HepG2 (cell line): Measurements from ENCODE around the gene DOCK4. TPM values are rescaled to one million over a fixed set of nuclear protein-coding genes. Genes with fewer than 3 reads are reported as not detected.

Experiments
- ATAC-seq: fragments of 200-7000 bp; cut with Tn5 transposase; 3 replicates; pipeline ENCODE4 v1.9.1; 2020; ENCODE audit warnings: mild to moderate bottlenecking, moderate library complexity
- BruUV-seq: library from RNA; stranded (reverse); fragments of 400-500 nt; replicated peaks from 2 replicates; lab custom pipeline; 2021; lab: Mats Ljungman, UMichigan
- CTCF ChIA-PET: fragments of 300-600 bp; formaldehyde crosslinking; extraction: SDS; loops from one replicate; lab custom pipeline; 2021; ENCODE audit warnings: low total read pairs, inconsistent platforms, low intra/inter-chr PET ratio; lab: Yijun Ruan, JAX
- POLR2A ChIA-PET: fragments of 350-600 bp; sonication (Branson Sonifier 250); formaldehyde crosslinking; loops from one replicate; lab custom pipeline; 2020; ENCODE audit warnings: antibody characterized with exemption, inconsistent platforms; lab: Yijun Ruan, JAX
- DNase-seq: peaks from one replicate; pipeline ENCODE4 v3.0.0-alpha.2; 2015; ENCODE audit warnings: low spot score
- FAIRE-seq: peaks from 3 replicates; lab custom pipeline; 2011; peaks lifted over from hg19 to GRCh38; lab: Jason Lieb, UNC
- H2AFZ ChIP-seq: one replicate; pipeline ENCODE4 v1.6.1; 2011; ENCODE audit warnings: low read length, inconsistent platforms
- H3K27ac ChIP-seq: fragments of 300-600 bp; 3 replicates; pipeline ENCODE4 v1.8.0; 2011; ENCODE audit warnings: mixed run types, mild to moderate bottlenecking, mixed read lengths, low read length, inconsistent platforms; ENCODE audit not compliant: insufficient read depth; ENCODE audit errors: extremely low read length
- H3K27me3 ChIP-seq, 2 experiments: fragments of 200-600 bp in 1 of 2; 2 replicates in 1 of 2; 3 replicates in 1 of 2; pipeline versions ENCODE4 v1.6.0 to v1.8.0; 2011; ENCODE audit warnings: low read length in 2 of 2, mild to moderate bottlenecking in 2 of 2, moderate library complexity in 2 of 2, inconsistent platforms in 1 of 2; ENCODE audit not compliant: insufficient read depth in 2 of 2, control insufficient read depth in 1 of 2
- H3K36me3 ChIP-seq, 2 experiments: fragments of 200-600 bp in 1 of 2; replicated peaks in 1 of 2; 2 replicates in 1 of 2; 3 replicates in 1 of 2; pipeline versions ENCODE4 v1.5.1 to v1.8.0; 2011; ENCODE audit warnings: low read length in 2 of 2, inconsistent platforms in 1 of 2; ENCODE audit not compliant: insufficient read depth in 2 of 2, control insufficient read depth in 1 of 2
- H3K4me1 ChIP-seq: 2 replicates; pipeline ENCODE4 v1.5.1; 2012; ENCODE audit warnings: low read length, inconsistent platforms; ENCODE audit not compliant: insufficient read depth
- H3K4me2 ChIP-seq: 2 replicates; pipeline ENCODE4 v1.6.0; 2011; ENCODE audit warnings: low read depth, low read length, inconsistent platforms
- H3K4me3 ChIP-seq, 3 experiments: fragments of 200-600 bp in 1 of 3; sonication (generic), shearing (Covaris generic) in 1 of 3; replicated peaks in 1 of 3; 2 replicates each; pipeline ENCODE4 v1.5.1; 2011 to 2016; ENCODE audit warnings: low read length in 3 of 3, inconsistent platforms in 2 of 3, low read depth in 2 of 3, mild to moderate bottlenecking in 2 of 3, control low read depth in 1 of 3, mixed read lengths in 1 of 3; ENCODE audit not compliant: insufficient read depth in 1 of 3
- H3K79me2 ChIP-seq: one replicate; pipeline ENCODE4 v1.6.1; 2011; ENCODE audit warnings: low read length, inconsistent platforms; ENCODE audit not compliant: insufficient read depth
- H3K9ac ChIP-seq: 2 replicates; pipeline ENCODE4 v1.6.0; 2011; ENCODE audit warnings: mild to moderate bottlenecking, low read depth, low read length, inconsistent platforms; ENCODE audit not compliant: insufficient read depth
- H3K9me3 ChIP-seq: 2 replicates; pipeline ENCODE4 v1.5.1; 2012; ENCODE audit warnings: mild to moderate bottlenecking, low read length
- H4K20me1 ChIP-seq: 2 replicates; pipeline ENCODE4 v1.6.0; 2011; ENCODE audit warnings: inconsistent platforms, mild to moderate bottlenecking, low read length, moderate library complexity; ENCODE audit not compliant: insufficient read depth
- GTF2F1 ChIP-seq: fragments of 150-350 bp; IDR thresholded peaks from 2 replicates; pipeline ENCODE4 v1.6.1; 2014; ENCODE audit warnings: low read length
- GTF3A ChIP-seq: sonication (generic); formaldehyde crosslinking; conservative IDR thresholded peaks from 2 replicates; pipeline ENCODE4 v1.4.0; 2020; ENCODE audit warnings: mild to moderate bottlenecking, missing genetic modification reagents
- MEIS2 ChIP-seq: sonication (generic); formaldehyde crosslinking; IDR thresholded peaks from 2 replicates; pipeline ENCODE4 v1.9.0; 2021; ENCODE audit warnings: mild to moderate bottlenecking, missing genetic modification reagents
- MIXL1 ChIP-seq: IDR thresholded peaks from 2 replicates; pipeline ENCODE4 v1.6.1; 2016
- RFX3 ChIP-seq: IDR thresholded peaks from 2 replicates; pipeline ENCODE4 v1.6.1; 2016; ENCODE audit warnings: missing biosample characterization, missing genetic modification reagents
- SMC3 ChIP-seq: IDR thresholded peaks from 2 replicates; pipeline ENCODE4 v1.6.1; 2011; ENCODE audit warnings: low read length, improper control_type of control experiment
- SNAI1 ChIP-seq: sonication (generic); formaldehyde crosslinking; IDR thresholded peaks from 2 replicates; pipeline ENCODE4 v1.5.0; 2020; ENCODE audit warnings: mild to moderate bottlenecking, missing genetic modification reagents, borderline replicate concordance
- THRA ChIP-seq: sonication (generic); formaldehyde crosslinking; IDR thresholded peaks from 2 replicates; pipeline ENCODE4 v1.4.0; 2020; ENCODE audit warnings: missing genetic modification reagents, borderline replicate concordance
- ZNF138 ChIP-seq: sonication (generic); formaldehyde crosslinking; IDR thresholded peaks from 2 replicates; pipeline ENCODE4 v1.5.0; 2020; ENCODE audit warnings: mild to moderate bottlenecking, low read depth, missing genetic modification reagents
- ZNF616 ChIP-seq: sonication (generic); formaldehyde crosslinking; IDR thresholded peaks from 2 replicates; pipeline ENCODE4 v1.5.0; 2020; ENCODE audit warnings: low read depth, mild to moderate bottlenecking, missing genetic modification reagents
- ZNF709 ChIP-seq: sonication (generic); formaldehyde crosslinking; IDR thresholded peaks from 2 replicates; pipeline ENCODE4 v1.5.0; 2020; ENCODE audit warnings: mild to moderate bottlenecking, missing genetic modification reagents
- ZNF816 ChIP-seq: sonication (generic); formaldehyde crosslinking; IDR thresholded peaks from 2 replicates; pipeline ENCODE4 v1.8.0; 2022; ENCODE audit warnings: missing genetic modification reagents, mild to moderate bottlenecking, borderline replicate concordance
- ZNF878 ChIP-seq: sonication (generic); formaldehyde crosslinking; IDR thresholded peaks from 2 replicates; pipeline ENCODE4 v1.8.1; 2023; ENCODE audit warnings: mild to moderate bottlenecking, missing genetic modification reagents, moderate library complexity
- WGBS: methylation state at CpG from one replicate; pipeline ENCODE4 v1.1.6; 2017; ENCODE audit warnings: low lambda C conversion rate; 5-methylcytosine and 5-hydroxymethylcytosine counted together
- in situ Hi-C: cut with HindIII; loops from 2 replicates; pipeline ENCODE4 v1.10.0; 2017; ENCODE audit warnings: low pct_unique_long_range_greater_than_20kb; ENCODE audit not compliant: extremely low pct_ligation_motif_present
- intact Hi-C: fragments of 100-400 bp; cut with micrococcal nuclease; formaldehyde crosslinking; loops from one replicate; pipeline ENCODE4 v1.10.0; 2022; ENCODE audit not compliant: unreplicated experiment
- polyA plus RNA-seq, 8 experiments: library from polyadenylated mRNA; depleted of rRNA in 3 of 8; stranded (reverse) in 7 of 8; unstranded in 1 of 8; fragments of >200 nt; fragmentation: Illumina TruSeq in 4 of 8; extraction: Trizol in 4 of 8; gene quantifications; 2 replicates each; pipeline versions ENCODE4 v1.2.1 to v1.2.3, GENCODE V29; 2011 to 2016; ENCODE audit warnings: low read depth in 4 of 8, missing spikeins in 1 of 8, mixed read lengths in 1 of 8; ENCODE audit not compliant: insufficient read depth in 1 of 8
- total RNA-seq, 5 experiments: library from RNA; depleted of rRNA; stranded (reverse); fragments of >200 nt; fragmentation: Illumina TruSeq; extraction: Trizol; gene quantifications; 2 replicates each; pipeline ENCODE4 v1.2.3, GENCODE V29; 2016; ENCODE audit warnings: low read depth in 1 of 5
- TF ChIP-seq, protein P1 (sequence below): IDR thresholded peaks from 2 replicates; pipeline ENCODE4 v1.6.1; 2018; ENCODE audit warnings: missing genetic modification reagents
- TF ChIP-seq, protein P2 (sequence below): sonication (generic); formaldehyde crosslinking; IDR thresholded peaks from 2 replicates; pipeline ENCODE4 v1.4.0; 2020; ENCODE audit warnings: missing genetic modification reagents

The DOCK4 gene
- total and polyA plus RNA-seq, 2 of the 13 experiments (the other 11 are each of a cell fraction or from before 2014, with no cell fraction given): 13.5 to 17.4 TPM

DNA sequence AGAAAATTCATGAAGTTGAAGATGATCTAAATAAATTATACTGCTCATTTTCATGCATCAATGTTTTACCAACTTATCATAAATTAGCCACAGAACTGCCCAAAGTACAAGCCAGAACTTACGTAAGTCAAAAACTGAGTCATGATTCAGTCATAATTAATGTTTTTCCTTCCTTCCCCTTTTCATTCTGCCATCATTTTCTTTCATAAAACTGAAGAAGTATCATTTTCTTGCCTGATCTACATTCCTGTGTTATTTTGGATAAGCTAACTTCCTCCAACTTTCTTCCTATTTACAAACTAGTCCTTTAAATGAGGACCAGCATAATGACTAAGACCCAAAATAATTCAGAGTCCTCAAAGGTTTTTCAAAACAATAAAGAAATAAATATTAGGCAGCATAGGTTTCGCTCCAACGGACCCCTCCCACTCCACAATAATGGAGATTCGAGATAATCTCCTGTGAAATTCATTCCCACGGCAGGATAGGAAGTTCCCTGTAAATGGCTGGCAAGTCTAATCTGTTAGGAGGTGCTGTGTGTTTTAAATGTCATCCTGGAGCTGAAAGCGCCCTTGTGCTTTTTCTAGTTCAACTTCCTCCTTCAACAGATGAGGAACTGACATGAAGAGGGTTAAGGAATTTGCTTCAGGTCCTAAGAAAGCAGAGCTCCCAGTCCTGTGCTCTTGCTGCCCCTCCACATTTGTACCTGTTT is 218.9 kb downstream of the DOCK4 start:
- ChIA-PET CTCF (no interaction called here), POLR2A (no interaction called here)
- no peak overlapping the region for H3K4me2 ChIP-seq
- H3K79me2 ChIP-seq: no peaks in the 10 kb centered on the region
- H3K4me3 ChIP-seq: no peak overlapping the region
- no TSS peak for BruUV-seq
- DNase-seq (no peak), FAIRE-seq (no peak), ATAC-seq (no peak)
- H3K4me1 ChIP-seq: no peaks in the 10 kb centered on the region
- 95% methylated on average over 6 of the region's 6 CpGs for WGBS
- no peak for TF ChIP-seq ZNF709 (CRISPR knock-in tag)
- no peak for TF ChIP-seq ZNF816 (CRISPR knock-in tag)
- TF ChIP-seq SNAI1 (CRISPR knock-in tag): no peak
- no peak for TF ChIP-seq MEIS2 (CRISPR knock-in tag)
- TF ChIP-seq, protein P1, sequence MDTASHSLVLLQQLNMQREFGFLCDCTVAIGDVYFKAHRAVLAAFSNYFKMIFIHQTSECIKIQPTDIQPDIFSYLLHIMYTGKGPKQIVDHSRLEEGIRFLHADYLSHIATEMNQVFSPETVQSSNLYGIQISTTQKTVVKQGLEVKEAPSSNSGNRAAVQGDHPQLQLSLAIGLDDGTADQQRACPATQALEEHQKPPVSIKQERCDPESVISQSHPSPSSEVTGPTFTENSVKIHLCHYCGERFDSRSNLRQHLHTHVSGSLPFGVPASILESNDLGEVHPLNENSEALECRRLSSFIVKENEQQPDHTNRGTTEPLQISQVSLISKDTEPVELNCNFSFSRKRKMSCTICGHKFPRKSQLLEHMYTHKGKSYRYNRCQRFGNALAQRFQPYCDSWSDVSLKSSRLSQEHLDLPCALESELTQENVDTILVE (CRISPR knock-in tag): no peak
- no peak for TF ChIP-seq GTF2F1
- no peak for TF ChIP-seq MIXL1 (CRISPR knock-in tag)
- TF ChIP-seq SMC3: no peak
- TF ChIP-seq, protein P2, sequence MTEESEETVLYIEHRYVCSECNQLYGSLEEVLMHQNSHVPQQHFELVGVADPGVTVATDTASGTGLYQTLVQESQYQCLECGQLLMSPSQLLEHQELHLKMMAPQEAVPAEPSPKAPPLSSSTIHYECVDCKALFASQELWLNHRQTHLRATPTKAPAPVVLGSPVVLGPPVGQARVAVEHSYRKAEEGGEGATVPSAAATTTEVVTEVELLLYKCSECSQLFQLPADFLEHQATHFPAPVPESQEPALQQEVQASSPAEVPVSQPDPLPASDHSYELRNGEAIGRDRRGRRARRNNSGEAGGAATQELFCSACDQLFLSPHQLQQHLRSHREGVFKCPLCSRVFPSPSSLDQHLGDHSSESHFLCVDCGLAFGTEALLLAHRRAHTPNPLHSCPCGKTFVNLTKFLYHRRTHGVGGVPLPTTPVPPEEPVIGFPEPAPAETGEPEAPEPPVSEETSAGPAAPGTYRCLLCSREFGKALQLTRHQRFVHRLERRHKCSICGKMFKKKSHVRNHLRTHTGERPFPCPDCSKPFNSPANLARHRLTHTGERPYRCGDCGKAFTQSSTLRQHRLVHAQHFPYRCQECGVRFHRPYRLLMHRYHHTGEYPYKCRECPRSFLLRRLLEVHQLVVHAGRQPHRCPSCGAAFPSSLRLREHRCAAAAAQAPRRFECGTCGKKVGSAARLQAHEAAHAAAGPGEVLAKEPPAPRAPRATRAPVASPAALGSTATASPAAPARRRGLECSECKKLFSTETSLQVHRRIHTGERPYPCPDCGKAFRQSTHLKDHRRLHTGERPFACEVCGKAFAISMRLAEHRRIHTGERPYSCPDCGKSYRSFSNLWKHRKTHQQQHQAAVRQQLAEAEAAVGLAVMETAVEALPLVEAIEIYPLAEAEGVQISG: no peak
- no peak for TF ChIP-seq GTF3A (CRISPR knock-in tag)
- TF ChIP-seq ZNF616: no peak
- TF ChIP-seq THRA: no peak
- TF ChIP-seq RFX3 (CRISPR knock-in tag): no peak
- no peak for TF ChIP-seq ZNF878 (CRISPR knock-in tag)
- no peak for TF ChIP-seq ZNF138
- no peak overlapping the region for H2AFZ ChIP-seq
- H3K36me3 ChIP-seq: peaks cover 15 to 37% of the 10 kb centered on the region in 2 experiments; a peak in 4 of 5 replicates
- no peaks in the 10 kb centered on the region for H3K27me3 ChIP-seq
- H3K9ac ChIP-seq: no peak overlapping the region
- H3K27ac ChIP-seq: no peak overlapping the region
- no peaks in the 10 kb centered on the region for H3K9me3 ChIP-seq
- H4K20me1 ChIP-seq: no peaks in the 10 kb centered on the region
- intact Hi-C loops (no loop called here), in situ Hi-C loops (no loop called here)
